A549 treated with dexamethasone at 1 μM for 4 hours (cell line): ENCODE data around the gene HAS3. TPM values are rescaled to one million over a fixed set of nuclear protein-coding genes. Genes with fewer than 3 reads are reported as not detected.

Source experiments
- total RNA-seq: library from RNA; stranded (reverse); fragments of 200-300 nt; extraction: Qiagen RNA extraction; gene quantifications from 5 replicates; pipeline ENCODE4 v1.2.3, GENCODE V29; 2022

The HAS3 gene
- 32.7 to 48.6 TPM (median 44.3 TPM) in 5 replicates for total RNA-seq

GRCh38 chr16:69105501-69106361 is at the start of gene HAS3:
Gene HAS3, plus strand, starts transcription at chr16:69105653. Its CDS starts 3,743 bp downstream, at chr16:69109396.

GRCh38 chr16:69132424-69133252 is 27.2 kb downstream of the HAS3 start, which contains the start of the genes CHTF8 and UTP4:
Gene CHTF8, minus strand, starts transcription at chr16:69132588. Its CDS starts 11,130 bp downstream, at chr16:69121458.
Gene UTP4, plus strand, starts transcription at chr16:69132649. Its CDS starts 811 bp downstream, at chr16:69133460.

Other genes starting within 250 kb of the HAS3 start
- 105 to 129 TPM (median 124 TPM) in 5 replicates for gene CHTF8, start 26.9 kb downstream of the HAS3 start, total RNA-seq
- gene UTP4, start 27.0 kb downstream of the HAS3 start, total RNA-seq, result 77.6 to 85.0 TPM (median 83.4 TPM) in 5 replicates
- gene SNTB2, start 81.5 kb downstream of the HAS3 start, total RNA-seq, result 6.3 to 11.1 TPM (median 9.3 TPM) in 5 replicates
- gene VPS4A, start 205.7 kb downstream of the HAS3 start, total RNA-seq, result 29.3 to 35.9 TPM (median 33.7 TPM) in 5 replicates
- gene PDF, start 224.9 kb downstream of the HAS3 start, total RNA-seq, result 19.2 to 34.1 TPM (median 32.2 TPM) in 5 replicates
- gene COG8, start 233.9 kb downstream of the HAS3 start, total RNA-seq, result 19.0 to 28.0 TPM (median 27.3 TPM) in 5 replicates
- gene NIP7, start 234.1 kb downstream of the HAS3 start, total RNA-seq, result 56.2 to 68.7 TPM (median 57.0 TPM) in 5 replicates
- 0.08 TPM in 1 of 5 replicates, not detected in the others for gene TMED6, start 246.1 kb downstream of the HAS3 start, total RNA-seq